ENCODE data around the gene CCDC83.

DNA sequence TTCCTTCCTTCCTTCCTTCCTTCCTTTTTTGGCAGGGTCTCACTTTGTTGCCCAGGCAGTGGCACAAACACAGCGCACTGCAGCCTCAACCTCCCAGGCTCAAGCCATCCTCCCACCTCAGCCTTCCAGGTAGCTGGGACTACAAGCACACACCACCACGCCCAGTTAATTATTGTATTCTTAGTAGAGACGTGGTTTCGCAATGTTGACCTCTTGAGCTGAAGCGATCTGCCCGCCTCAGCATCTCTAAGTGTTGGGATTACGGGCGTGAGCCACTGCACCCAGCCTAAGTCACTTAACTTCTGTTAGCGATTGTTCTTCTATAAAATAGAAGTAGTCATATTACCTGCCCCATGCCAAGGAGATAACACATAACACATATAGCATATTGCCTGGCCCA, 41.5 kb upstream of the CCDC83 start:
- TF ChIP-seq CTCF (IDR thresholded peaks at IDR 0.05; ENCODE audit: extremely low read depth in 1 of 2, insufficient read depth in 1 of 2, low read depth in 1 of 2, low read length in 2 of 2) (no peak), FOS (IDR thresholded peaks at IDR 0.05; ENCODE audit: borderline replicate concordance, insufficient read depth, low read length) (no peak), EZH2 (IDR thresholded peaks at IDR 0.05; ENCODE audit: borderline replicate concordance, low read depth, low read length, severe bottlenecking) (no peak), POLR2AphosphoS5 (IDR thresholded peaks at IDR 0.05; ENCODE audit: insufficient read depth, low read depth, low read length) (no peak), POLR2A (IDR thresholded peaks at IDR 0.05; ENCODE audit: low read depth, low read length) (no peak), MAX (IDR thresholded peaks at IDR 0.05; ENCODE audit: insufficient read depth, insufficient read length) (no peak), JUN (IDR thresholded peaks at IDR 0.05; ENCODE audit: borderline replicate concordance, insufficient read depth, insufficient read length, low read depth) (no peak), GATA2 (IDR thresholded peaks at IDR 0.05; ENCODE audit: insufficient read depth, insufficient read length, low read depth, low read length) (no peak)

Data from endothelial cell of umbilical vein (primary cell).